Posterior vena cava (tissue), 2 donors: ENCODE data around the gene C1orf52. TPM values are rescaled to one million over a fixed set of nuclear protein-coding genes. Genes with fewer than 3 reads are reported as not detected.
A peak's percentile ranks its signal among the peaks of the same experiment; 100 is the strongest.
"Not testable (repeated sequence)": the region's sequence is repeated elsewhere in the genome, so short reads cannot be mapped to it uniquely, and the experiment has no call there.

ENCODE experiments used
- DNase-seq: peaks from one replicate; pipeline ENCODE4 v3.0.0-alpha.2; 2020; ENCODE audit warnings: low spot score
- intact Hi-C, 2 donors: fragments of 100-400 bp; cut with DNase I; formaldehyde crosslinking; loops; one replicate each; pipeline versions ENCODE4 v1.14.1 to v1.14.2; 2022 to 2023
- total RNA-seq, 2 donors: library from RNA; stranded (reverse); fragmentation: NEBNext Ultra II Directional; extraction: Animal tissue kit (Norgen Biotek cat#: 25700); gene quantifications; one replicate each; pipeline ENCODE4 v1.2.1, GENCODE V29; 2021
- donor health status: DM: yes; HTN: yes; CAD: no.
- donor health status: DM: yes; HTN: yes; CAD: no.

The C1orf52 gene
- total RNA-seq, 2 donors from 2014 or later = 17.5 to 22.9 TPM

DNA sequence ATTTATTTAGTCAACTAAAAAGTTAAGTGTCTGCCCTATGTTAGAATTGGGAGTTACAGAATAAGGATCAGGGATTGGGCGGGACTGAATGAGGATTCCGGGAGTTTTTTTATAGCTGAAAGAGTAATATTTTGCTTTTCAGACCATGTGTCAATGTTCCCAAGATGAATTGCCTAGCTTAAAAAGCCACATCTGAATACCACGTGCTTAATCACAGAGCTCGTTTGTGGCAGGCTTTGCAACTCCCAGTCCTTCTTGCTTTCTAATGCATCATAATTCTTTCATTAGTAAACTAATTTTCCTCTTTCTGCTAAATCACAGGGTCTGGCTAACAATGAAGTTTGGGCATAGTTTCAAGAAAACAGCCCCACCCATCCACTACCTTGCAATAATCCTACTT, 21.2 kb upstream of the C1orf52 start:
- no peak for DNase-seq
- intact Hi-C loops = no loop called here

DNA sequence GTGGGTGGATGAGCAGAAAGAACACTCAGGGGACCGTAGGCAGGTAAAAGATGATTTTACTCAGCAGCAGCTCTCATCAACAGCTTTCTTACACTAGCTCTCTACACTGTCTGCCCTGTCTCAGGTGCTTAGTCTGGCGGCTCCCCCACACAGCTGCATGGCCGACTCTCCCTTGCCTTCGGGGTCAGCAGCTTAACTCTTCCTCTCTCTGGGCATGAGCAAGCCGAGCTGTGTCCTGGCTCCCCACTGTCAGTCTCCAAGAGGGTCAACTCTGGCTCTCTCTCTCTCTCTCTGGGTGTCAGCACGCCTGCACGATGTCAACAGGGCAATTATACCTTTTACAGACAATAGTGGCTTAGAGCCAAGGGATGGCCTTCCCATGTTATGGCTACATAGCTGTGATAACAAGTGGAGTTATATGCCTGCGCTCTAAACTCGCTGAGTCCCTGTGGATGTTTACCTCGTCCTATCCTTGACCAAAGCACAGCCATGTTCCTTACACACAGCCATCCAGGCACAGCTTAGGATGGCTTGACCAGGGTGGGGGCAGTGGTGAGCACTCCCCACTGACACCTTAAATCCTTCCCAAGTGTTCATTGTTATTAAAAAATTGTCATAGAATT, 20.1 kb upstream of the C1orf52 start:
- intact Hi-C loops = no loop called here
- DNase-seq = no peak

DNA sequence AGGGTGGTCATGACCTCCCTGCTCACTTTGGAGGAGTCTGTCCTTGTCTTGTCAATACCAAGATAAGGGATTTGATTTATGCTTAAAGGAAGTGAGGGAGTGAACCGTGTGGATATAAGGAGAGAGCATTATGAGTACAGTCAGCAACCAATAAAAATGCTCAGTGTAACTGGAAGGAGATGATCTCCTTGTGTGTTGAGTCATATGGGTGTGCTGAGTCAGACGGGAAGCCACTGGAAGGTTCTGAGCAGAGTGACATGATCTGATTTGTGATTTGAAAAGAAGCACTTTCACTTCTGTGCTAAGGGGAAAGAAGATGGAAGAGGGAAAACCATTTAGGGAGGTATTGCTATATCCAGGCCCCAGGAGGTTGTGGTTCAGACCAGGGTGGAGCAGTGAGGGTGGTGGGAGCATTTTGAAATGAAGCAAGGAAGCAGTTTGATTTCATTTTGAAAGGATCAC, 19.4 kb upstream of the C1orf52 start:
- intact Hi-C loops = no loop called here

DNA sequence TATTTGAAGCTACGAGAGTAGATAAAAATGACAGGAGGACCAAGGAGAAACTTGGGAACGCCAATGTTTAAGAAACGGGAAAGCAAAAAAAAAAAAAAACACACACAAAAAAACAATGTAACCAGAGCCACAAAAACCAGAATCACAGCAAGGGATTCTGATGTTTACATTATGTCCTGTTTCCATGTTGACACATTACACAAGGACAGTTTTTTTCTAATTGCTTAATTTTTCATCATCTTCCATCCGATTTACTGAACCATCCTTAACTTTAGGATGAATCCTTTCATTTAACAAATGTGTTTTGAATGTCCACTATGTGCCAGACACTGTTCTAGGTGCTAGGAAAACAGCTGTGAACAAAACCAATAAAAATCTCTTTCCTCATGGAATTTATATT, 18.3 kb upstream of the C1orf52 start:
- intact Hi-C loops = no loop called here
- no peak for DNase-seq

More for the DNA sequence above, 19.4 kb upstream of the C1orf52 start:
- no peak for DNase-seq

DNA sequence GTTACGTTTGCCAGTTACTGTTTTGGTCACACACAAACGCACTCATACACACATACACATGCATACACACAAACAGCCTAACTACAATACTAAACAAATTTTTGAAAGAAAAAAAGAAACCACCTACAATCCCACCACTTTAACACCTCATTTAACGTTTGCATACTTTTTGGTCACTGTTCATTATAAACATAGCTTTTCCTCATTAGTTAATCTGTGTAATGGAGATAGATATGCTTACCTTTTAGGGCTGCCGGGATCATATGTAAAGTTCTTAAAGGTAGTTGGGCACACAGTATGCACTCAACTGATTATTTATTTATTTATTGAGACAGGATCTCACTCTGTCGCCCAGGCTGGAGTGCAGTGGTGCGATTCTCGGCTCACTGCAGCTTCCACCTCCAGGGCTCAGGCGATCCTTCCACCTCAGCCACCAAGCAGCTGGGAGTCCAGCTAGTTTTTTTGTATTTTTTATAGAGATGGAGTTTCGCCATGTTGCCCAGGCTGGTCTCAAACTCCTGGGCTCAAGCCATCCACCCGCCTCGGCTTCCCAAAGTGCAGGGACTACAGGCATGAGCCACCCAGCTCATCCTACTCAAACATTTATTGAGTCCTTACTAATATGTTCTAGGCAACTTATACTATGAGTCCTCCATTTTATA, 17.6 kb upstream of the C1orf52 start:
- intact Hi-C loops = no loop called here
- peak; percentile 65 for DNase-seq

DNA sequence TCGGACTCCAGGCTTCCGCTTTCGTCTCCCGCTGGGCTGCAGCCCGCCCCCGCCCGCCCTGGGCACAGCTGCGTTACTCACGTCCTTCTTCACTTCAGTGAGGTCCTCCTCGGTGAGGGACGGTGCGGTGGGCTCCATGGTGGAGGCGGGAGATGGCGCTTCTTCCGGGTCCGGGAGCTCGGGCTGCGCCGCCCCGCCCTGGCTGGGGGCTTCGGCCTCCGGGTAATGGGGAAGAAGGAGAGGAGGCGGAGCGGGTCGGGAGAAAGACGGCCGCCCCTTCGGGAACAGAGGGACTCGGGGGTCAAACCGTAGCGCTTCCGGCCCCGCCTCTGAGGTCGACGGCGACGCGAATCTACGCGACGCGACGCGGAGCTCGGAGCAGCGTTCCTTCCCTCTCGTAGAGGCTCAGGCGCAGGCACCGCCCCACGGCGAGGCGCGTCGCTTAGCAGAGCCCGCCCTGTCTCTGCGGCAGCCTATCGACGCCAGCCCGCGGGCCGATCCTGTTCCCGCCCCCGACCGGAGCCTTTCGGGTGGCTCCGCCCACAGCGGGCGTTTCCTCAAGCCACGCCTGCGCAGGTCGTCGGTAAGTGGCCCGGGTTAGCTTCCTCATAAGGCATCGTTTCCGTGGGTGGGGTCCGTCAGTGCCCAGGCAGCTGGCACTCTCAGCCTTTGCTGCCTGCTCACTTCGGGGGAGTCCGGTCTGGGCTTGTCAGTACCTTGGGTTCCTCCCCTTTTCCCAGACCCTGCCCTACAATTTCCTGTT, 16.9 kb upstream of the C1orf52 start, which contains the start of gene BCL10:
BCL10 (minus strand) TSS at position 418 of the 763 bp plus-strand sequence; CDS start at position 138, 280 bp downstream.
- peak; percentile 100 for DNase-seq
- intact Hi-C loops = no loop called here

DNA sequence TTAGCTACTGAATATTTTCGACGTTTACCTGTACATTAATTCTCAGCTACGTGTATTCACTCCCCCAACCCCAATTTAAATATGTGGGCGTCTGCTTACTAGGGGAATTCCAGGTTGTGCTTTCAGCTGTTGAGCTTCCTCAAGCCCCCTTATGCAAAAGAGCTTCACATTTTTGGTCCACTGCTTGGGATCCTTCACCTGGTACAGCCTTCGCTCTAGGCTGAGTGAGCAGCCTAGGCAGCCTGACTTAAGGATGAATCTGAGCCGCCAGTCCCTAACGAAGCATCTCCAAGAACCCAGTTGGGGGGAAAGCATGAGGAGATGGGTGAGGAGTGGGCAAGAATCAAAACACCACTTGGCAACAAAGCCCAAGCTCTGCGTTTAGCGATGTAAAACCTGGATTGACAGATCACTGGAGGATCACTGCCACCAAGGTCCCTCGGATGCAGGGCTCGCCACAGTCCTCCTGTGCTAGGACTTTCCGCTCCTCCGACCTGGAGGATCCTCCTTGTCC, 16.3 kb upstream of the C1orf52 start:
- DNase-seq = no peak
- intact Hi-C loops = no loop called here

DNA sequence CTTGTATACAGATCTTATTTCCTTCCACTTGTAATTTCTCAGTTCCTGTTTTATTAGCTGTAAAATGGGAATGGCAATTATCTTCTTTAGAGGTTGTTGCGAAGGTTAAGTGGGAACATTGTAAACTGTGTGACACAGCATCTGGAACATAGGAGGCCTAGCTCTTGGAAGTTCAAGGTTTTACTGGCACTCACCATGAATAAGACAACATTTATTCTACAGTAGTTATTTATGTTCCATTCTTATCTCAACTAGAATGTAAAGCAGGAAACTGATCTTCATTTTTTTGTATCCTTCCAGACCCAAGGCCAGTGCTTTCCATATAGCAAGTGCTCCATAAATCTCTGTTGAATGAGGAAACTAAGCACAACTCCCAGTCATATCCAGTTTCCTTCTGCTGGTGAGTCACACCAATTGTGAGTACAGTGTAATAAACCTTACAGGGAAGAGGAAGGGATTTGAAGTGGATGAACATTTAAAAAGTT, 15.5 kb upstream of the C1orf52 start:
- intact Hi-C loops = no loop called here
- no peak for DNase-seq

DNA sequence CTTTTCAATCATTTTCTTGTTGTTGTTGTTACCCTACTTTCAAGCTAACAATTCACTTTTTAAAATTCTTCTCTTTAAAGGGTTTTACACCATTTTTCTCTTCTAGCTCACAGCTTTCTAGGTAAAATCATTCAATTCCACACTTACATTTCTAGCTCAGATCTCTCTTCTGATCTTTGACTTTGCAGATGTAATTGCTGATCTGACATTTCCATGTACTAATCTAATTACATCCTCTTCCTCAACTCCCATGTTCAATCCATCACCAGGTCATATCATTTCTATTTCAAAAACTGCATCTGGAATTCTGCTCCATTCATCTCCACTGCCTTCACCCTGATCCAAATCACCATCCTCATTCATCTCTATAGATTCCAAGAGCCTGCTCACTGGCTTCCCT, 13.9 kb upstream of the C1orf52 start:
- no peak for DNase-seq
- intact Hi-C loops = no loop called here

DNA sequence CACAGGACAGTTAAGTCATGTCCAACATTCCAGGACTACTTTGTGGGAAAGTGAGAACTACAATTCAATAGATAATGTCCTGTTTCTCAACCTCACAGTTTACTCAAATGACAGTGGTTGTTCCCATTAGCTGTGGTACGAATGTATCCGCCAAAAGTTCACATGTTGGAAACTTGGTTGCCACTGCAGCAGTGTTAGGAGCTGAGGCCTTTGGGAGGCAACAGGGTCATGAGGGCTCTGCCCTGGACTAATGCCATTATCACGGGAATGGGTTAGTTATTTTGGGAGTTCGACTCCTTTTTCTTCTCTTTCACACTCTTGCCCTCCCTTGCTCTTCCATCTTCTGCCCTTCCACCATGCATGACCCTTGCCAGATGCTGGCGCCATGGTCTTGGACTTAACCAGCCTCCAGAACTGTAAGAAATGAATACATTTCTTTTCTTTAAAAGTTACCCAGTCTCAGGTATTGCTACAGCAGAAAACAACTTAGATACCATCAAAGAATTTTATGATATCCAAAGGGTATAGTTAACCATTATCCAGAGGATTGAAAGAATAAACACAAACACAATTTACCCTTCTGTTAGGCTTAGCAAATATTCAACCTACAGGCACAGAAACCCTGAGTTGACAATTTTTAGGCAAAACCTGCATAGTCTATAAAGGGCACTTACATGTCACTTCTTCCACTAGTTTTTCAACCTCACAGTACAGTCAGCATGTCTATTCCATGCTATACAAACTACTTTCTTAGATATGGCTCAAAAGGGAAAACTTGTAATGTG, 9.5 kb upstream of the C1orf52 start:
- no peak for DNase-seq
- intact Hi-C loops = no loop called here

DNA sequence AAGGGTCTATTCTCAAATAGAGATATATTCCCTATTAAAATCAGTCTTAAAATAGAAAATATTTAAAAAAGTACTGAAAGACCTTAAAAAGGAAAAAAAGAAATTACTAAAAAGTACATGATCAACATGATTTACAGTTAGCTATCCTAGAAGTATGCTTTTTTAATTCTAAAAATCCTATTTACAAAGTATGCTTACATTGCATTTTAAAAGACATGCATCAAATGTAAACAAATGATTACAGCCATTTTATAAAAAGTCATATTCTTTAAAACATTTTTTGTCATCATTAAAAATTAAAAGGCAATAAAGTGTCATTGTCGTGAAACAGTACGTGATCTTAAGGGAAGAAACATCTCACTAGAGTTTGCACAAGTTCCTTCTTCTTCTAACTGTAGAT, 7.9 kb upstream of the C1orf52 start:
- intact Hi-C loops = no loop called here
- DNase-seq = no peak

DNA sequence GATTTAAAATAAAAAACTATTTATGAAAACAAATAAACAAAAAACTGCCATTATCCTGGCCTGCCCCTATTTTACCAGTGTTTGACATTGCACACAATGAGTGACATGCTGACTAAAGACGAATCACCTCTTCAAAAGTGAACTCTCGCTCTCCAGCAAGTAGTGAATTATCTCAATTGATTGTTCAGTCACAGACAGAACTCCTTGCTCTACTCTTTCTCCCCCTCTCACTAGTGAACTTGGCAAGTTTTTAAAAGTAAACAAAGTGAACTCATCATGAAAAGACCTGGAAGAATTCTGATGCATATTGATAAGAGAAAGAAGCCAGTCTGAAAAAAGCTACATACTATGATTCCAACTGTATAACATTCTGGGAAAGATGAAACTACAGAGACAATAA, 4.7 kb upstream of the C1orf52 start:
- intact Hi-C loops = no loop called here
- DNase-seq = no peak

DNA sequence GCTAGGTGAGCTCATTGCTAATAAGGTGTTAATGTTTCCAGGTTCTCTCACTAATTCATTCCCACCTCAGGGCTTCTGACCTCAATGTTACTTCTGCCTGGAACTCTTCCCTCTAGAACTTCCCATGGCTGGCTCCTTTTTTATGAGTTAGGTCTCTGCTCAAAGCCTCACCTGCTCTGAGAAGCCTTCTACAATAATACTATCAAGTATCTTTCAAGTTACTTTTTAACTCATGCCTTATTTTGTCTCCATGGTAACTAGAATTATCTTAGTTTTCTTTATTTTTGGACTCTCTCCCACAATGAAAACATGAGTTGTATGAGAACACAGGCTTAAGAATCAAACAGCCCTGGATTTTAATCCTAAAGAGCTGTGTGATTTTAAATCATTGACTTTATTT, 3.5 kb upstream of the C1orf52 start:
- DNase-seq = no peak
- intact Hi-C loops = no loop called here

DNA sequence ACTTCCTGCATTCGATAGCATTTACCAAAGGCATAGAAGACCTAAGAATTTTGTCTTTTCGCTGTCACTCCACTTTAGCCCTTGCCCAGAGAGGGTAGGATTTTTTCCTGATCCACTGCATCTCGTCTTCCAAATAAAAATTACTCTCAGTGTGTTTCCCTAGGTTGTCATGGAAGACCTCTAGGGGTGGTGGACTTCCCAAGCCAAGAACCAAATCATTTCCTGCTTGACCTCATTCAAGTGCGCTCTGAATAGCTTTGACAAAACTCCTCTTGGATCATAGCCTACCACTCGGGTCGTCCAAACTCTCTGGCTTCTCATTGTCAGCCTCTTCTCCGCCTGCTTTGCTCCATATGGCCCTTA, 431 bp upstream of the C1orf52 start:
- DNase-seq = no peak

DNA sequence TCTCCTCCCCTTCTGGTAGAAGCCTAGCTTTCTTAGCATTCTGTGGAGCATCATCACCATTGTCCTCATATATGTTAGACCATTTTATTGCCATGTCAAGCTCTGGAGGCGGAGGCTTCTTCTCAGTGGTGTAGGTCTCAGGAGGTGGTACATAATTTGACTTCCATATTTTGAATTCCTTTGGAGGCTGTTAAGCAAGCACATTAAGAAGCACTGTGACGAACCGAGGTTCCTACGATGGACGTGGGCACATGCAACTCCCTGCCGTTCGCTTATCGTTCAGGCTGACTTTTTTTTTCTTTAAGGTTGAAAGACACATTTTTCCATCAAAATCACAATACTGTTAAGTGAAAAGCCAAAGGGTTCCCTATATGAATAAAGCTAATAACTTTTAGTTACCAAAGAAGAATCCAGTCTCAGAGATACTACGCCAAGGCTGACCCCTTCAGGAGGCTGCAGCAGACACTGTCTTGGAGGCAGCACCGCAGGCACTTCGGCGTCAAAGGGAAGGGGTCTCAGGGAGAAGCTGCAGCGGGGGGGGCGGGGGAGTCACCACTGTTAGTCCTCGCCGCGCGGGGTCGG, 835 bp downstream of the C1orf52 start:
- DNase-seq = no peak
- intact Hi-C loops = loop anchor here (5.0 to 10.0 kb wide), 3 partner anchors 124 to 314 kb away; no protein-coding TSS in a partner anchor

More for the DNA sequence above, 431 bp upstream of the C1orf52 start:
- intact Hi-C loops = loop anchor here (5.0 to 10.0 kb wide), 3 partner anchors 125 to 315 kb away; no protein-coding TSS in a partner anchor

DNA sequence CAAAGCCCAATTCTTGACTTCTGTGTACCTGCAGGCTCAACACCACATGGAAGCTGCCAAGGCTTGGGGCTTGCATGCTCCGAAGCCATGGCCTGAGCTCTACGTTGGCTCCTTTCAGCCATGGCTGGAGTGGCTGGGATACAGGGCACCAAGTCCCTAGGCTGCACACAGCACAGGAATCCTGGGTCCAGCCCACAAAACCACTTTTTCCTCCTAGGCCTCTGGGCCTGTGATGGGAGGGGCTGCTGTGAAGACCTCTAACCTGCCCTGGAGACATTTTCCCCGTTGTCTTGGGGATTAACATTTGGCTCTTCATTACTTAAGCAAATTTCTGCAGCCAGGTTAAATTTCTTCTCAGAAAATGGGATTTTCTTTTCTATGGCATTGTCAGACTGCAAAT, 10.4 kb downstream of the C1orf52 start:
- intact Hi-C loops, DNase-seq: not testable (repeated sequence)

DNA sequence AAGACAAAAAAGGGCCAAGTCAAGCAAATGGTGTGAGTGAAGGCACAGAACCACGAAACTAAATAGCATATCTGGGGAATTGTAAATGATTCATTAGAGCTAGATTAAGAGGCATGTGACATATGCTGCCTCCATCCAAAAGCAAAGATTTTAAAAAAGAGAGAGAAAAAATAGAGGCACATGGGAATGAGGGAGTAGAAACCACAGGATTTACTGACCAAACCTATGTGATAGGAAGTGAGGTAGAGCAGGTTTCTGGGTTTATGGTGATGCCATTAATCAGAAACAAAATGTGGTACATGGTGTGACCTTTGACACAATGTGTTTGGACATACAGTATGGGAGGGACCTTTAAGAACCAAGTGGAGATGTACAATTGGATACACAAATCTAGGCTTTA, 13.6 kb downstream of the C1orf52 start:
- no peak for DNase-seq
- intact Hi-C loops = loop anchor here in 1 of 2 donors (2.0 kb wide), 1 partner anchor 17 kb away; no protein-coding TSS in a partner anchor

DNA sequence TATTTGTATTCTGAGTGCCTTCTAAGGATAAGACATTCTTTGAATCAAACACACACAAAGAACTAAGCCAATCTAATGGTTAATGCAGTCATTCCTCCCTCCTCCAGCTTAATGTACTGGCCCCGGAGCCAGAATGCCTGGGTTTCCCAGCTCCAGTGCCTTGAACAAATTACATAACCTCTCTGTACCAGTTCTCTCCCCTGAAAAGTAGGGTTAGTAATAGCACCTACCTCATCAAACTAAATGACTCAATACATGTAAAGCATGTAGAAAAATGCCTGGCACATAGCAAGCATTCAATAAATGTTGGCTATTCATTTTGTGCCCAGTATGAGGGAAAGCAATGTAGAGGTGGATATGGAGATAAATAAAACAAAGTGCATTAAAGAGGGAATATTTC, 14.0 kb downstream of the C1orf52 start:
- no peak for DNase-seq
- intact Hi-C loops = no loop called here
